GM19023 (cell line): Measurements from ENCODE around the gene HOXD11.

Source experiments
- ATAC-seq: cut with Tn5 transposase; IDR thresholded peaks from one replicate; pipeline ENCODE4 v1.9.1; 2021; ENCODE audit warnings: mild to moderate bottlenecking, moderate library complexity; ENCODE audit not compliant: unreplicated experiment

HOXD11 gene

GRCh38 chr2:176130957-176131847 is 24.1 kb downstream of the HOXD11 start:
- ATAC-seq, result no peak

GRCh38 chr2:176131848-176132158 is 24.7 kb downstream of the HOXD11 start:
- ATAC-seq, result no peak

GRCh38 chr2:176132205-176133171 is 25.4 kb downstream of the HOXD11 start:
- ATAC-seq, result no peak

- ATAC-seq, result no peak
These were observed 26.3 kb downstream of the HOXD11 start for GRCh38 chr2:176133389-176133788.

- ATAC-seq, result no peak
These were observed 27.0 kb downstream of the HOXD11 start for GRCh38 chr2:176134035-176134434.

GRCh38 chr2:176135035-176135440 is 28.0 kb downstream of the HOXD11 start:
- ATAC-seq, result no peak

GRCh38 chr2:176136374-176137251 is 29.5 kb downstream of the HOXD11 start:
- no peak for ATAC-seq

GRCh38 chr2:176137252-176137580 is 30.1 kb downstream of the HOXD11 start:
- ATAC-seq, result no peak

- no peak for ATAC-seq
These were observed 30.8 kb downstream of the HOXD11 start for GRCh38 chr2:176137906-176138305.

GRCh38 chr2:176138526-176138922 is 31.4 kb downstream of the HOXD11 start:
- ATAC-seq, result no peak

- ATAC-seq, result no peak
These were observed 32.0 kb downstream of the HOXD11 start for GRCh38 chr2:176138923-176139660.

- ATAC-seq, result no peak
These were observed 32.8 kb downstream of the HOXD11 start for GRCh38 chr2:176139661-176140512.

- peak; percentile 93 for ATAC-seq
These were observed 33.6 kb downstream of the HOXD11 start for GRCh38 chr2:176140513-176141317.

- no peak for ATAC-seq
These were observed 35.2 kb downstream of the HOXD11 start for GRCh38 chr2:176142281-176142680.

GRCh38 chr2:176145085-176145969 is 38.2 kb downstream of the HOXD11 start:
- ATAC-seq, result no peak

- no peak for ATAC-seq
These were observed 39.0 kb downstream of the HOXD11 start for GRCh38 chr2:176146101-176146500.

GRCh38 chr2:176146645-176147044 is 39.6 kb downstream of the HOXD11 start:
- no peak for ATAC-seq
